Adrenal gland (tissue), 5 donors: ENCODE data around the gene GOLGB1.

Experiments used
- POLR2A ChIP-seq, 2 donors: fragments of 450-650 bp; IDR thresholded peaks; one replicate each; pipeline ENCODE4 v1.6.1; 2017; ENCODE audit warnings: antibody characterized with exemption in 2 of 2, mild to moderate bottlenecking in 2 of 2, moderate library complexity in 1 of 2
- TF ChIP-seq, protein P1 (sequence below), 6 experiments: fragments of 450-650 bp in 4 of 6; fragments of 200-600 bp in 2 of 6; sonication (generic) in 1 of 6; IDR thresholded peaks; 1 replicate in 5 of 6; 2 replicates in 1 of 6; pipeline versions ENCODE4 v1.5.1 to v1.8.0; 2016 to 2021; ENCODE audit warnings: antibody characterized with exemption in 6 of 6, mild to moderate bottlenecking in 2 of 6, moderate library complexity in 1 of 6
- donor health status: DM: no; HTN: no; CAD: no.

DNA sequence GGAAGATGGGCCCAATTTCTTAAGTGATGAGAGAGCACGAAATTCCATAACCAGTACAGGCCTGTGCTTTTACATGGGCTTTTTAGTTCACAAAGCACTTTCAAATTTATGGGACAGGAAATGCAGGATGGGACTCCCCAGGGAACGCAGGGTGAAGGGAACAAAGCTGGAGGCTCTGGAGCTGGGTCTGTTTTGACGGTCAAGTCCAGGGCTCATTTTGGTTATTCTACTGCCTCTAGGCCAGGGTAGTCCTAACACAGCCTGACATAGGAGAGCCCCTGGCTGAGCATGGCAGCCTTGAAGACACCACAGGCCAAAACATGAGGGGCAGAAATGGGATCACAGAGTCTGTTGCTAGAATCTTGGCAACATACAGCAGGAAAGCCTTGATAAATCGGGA, 122.3 kb downstream of the GOLGB1 start:
- TF ChIP-seq, protein P1, sequence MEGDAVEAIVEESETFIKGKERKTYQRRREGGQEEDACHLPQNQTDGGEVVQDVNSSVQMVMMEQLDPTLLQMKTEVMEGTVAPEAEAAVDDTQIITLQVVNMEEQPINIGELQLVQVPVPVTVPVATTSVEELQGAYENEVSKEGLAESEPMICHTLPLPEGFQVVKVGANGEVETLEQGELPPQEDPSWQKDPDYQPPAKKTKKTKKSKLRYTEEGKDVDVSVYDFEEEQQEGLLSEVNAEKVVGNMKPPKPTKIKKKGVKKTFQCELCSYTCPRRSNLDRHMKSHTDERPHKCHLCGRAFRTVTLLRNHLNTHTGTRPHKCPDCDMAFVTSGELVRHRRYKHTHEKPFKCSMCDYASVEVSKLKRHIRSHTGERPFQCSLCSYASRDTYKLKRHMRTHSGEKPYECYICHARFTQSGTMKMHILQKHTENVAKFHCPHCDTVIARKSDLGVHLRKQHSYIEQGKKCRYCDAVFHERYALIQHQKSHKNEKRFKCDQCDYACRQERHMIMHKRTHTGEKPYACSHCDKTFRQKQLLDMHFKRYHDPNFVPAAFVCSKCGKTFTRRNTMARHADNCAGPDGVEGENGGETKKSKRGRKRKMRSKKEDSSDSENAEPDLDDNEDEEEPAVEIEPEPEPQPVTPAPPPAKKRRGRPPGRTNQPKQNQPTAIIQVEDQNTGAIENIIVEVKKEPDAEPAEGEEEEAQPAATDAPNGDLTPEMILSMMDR (IDR thresholded peaks at IDR 0.05): no peak
- no peak for TF ChIP-seq POLR2A (IDR thresholded peaks at IDR 0.05)
